Type B pancreatic cell (in vitro differentiated cells): ENCODE data around the gene LRMDA. TPM values are rescaled to one million over a fixed set of nuclear protein-coding genes. Genes with fewer than 3 reads are reported as not detected.
A peak's percentile ranks its signal among the peaks of the same experiment; 100 is the strongest.

ENCODE experiments used
- DNase-seq: peaks from one replicate; pipeline ENCODE4 v3.0.0; 2021; ENCODE audit warnings: mixed read lengths; ENCODE audit not compliant: unreplicated experiment; ENCODE audit errors: extremely low spot score
- H3K27ac Mint-ChIP-seq: 2 replicates; pipeline ENCODE4 v1.8.0; 2021; ENCODE audit warnings: mild to moderate bottlenecking, mixed read lengths
- H3K27me3 Mint-ChIP-seq: 2 replicates; pipeline ENCODE4 v1.8.0; 2021; ENCODE audit warnings: mixed read lengths
- H3K36me3 Mint-ChIP-seq: 2 replicates; pipeline ENCODE4 v1.8.0; 2021; ENCODE audit warnings: mixed read lengths
- H3K4me1 Mint-ChIP-seq: one replicate; pipeline ENCODE4 v1.8.0; 2021; ENCODE audit warnings: mixed read lengths; ENCODE audit not compliant: unreplicated experiment
- H3K4me3 Mint-ChIP-seq: 2 replicates; pipeline ENCODE4 v1.8.0; 2021; ENCODE audit warnings: mild to moderate bottlenecking, mixed read lengths
- H3K9me3 Mint-ChIP-seq: 2 replicates; pipeline ENCODE4 v1.8.0; 2021; ENCODE audit warnings: mixed read lengths
- CTCF ChIP-seq: fragments of 200-600 bp; sonication (generic); conservative IDR thresholded peaks from 2 replicates; pipeline ENCODE4 v1.5.0; 2021; ENCODE audit warnings: antibody characterized with exemption, mild to moderate bottlenecking
- total RNA-seq: library from RNA; stranded (reverse); gene quantifications from 2 replicates; pipeline ENCODE4 v1.2.1, GENCODE V29; 2021; ENCODE audit warnings: low replicate concordance

Gene LRMDA
- total RNA-seq, 1 donor from 2014 or later: 2.0 TPM

- no peak for TF ChIP-seq CTCF
- no peak overlapping the region for H3K4me3 Mint-ChIP-seq
- no peak for DNase-seq
- H3K27ac Mint-ChIP-seq: peak overlapping the region; percentile 68
- peaks cover 59% of the 10 kb centered on the region for H3K4me1 Mint-ChIP-seq
- H3K9me3 Mint-ChIP-seq: no peaks in the 10 kb centered on the region
- peaks cover 3% of the 10 kb centered on the region for H3K36me3 Mint-ChIP-seq
- H3K27me3 Mint-ChIP-seq: peaks cover 48% of the 10 kb centered on the region
Observed at GRCh38 chr10:76550806-76551205, 1119.4 kb downstream of the LRMDA start.

GRCh38 chr10:76552091-76552873 is 1120.9 kb downstream of the LRMDA start:
- TF ChIP-seq CTCF: no peak
- Mint-ChIP-seq H3K27ac (no peak overlapping the region), H3K4me1 (peaks cover 54% of the 10 kb centered on the region), H3K4me3 (no peak overlapping the region), H3K9me3 (no peaks in the 10 kb centered on the region), H3K27me3 (peaks cover 43% of the 10 kb centered on the region), H3K36me3 (peaks cover 3% of the 10 kb centered on the region)
- DNase-seq: no peak

GRCh38 chr10:76553263-76554032 is 1122.0 kb downstream of the LRMDA start:
- Mint-ChIP-seq H3K27me3 (peaks cover 33% of the 10 kb centered on the region), H3K4me1 (peaks cover 52% of the 10 kb centered on the region), H3K27ac (no peak overlapping the region), H3K9me3 (no peaks in the 10 kb centered on the region), H3K36me3 (peaks cover 3% of the 10 kb centered on the region), H3K4me3 (peak overlapping the region; percentile 49)
- no peak for TF ChIP-seq CTCF
- no peak for DNase-seq

GRCh38 chr10:76554033-76554408 is 1122.6 kb downstream of the LRMDA start:
- Mint-ChIP-seq H3K4me1 (peaks cover 53% of the 10 kb centered on the region), H3K27me3 (peaks cover 32% of the 10 kb centered on the region), H3K9me3 (no peaks in the 10 kb centered on the region), H3K27ac (peak overlapping the region; percentile 20), H3K36me3 (peaks cover 3% of the 10 kb centered on the region), H3K4me3 (no peak overlapping the region)
- DNase-seq: no peak
- no peak for TF ChIP-seq CTCF

- TF ChIP-seq CTCF: no peak
- H3K27ac Mint-ChIP-seq: peak overlapping the region; percentile 20
- H3K9me3 Mint-ChIP-seq: no peaks in the 10 kb centered on the region
- DNase-seq: no peak
- peaks cover 27% of the 10 kb centered on the region for H3K27me3 Mint-ChIP-seq
- H3K4me3 Mint-ChIP-seq: no peak overlapping the region
- H3K4me1 Mint-ChIP-seq: peaks cover 53% of the 10 kb centered on the region
- H3K36me3 Mint-ChIP-seq: peaks cover 3% of the 10 kb centered on the region
Observed at GRCh38 chr10:76554478-76554877, 1123.1 kb downstream of the LRMDA start.
